ENCODE measurements around the gene MSANTD3.

The MSANTD3 gene

GRCh38 chr9:100474082-100474923, 47.4 kb downstream of the MSANTD3 start:
- no peak for DNase-seq (ENCODE audit: low read depth)
- TF ChIP-seq CTCF (IDR thresholded peaks at IDR 0.05; ENCODE audit: low read depth, low read length, missing control alignments): no peak
- H3K4me3 ChIP-seq (ENCODE audit: low read depth, low read length): no peak overlapping the region

- no peak for TF ChIP-seq CTCF (IDR thresholded peaks at IDR 0.05; ENCODE audit: low read depth, low read length, missing control alignments)
- H3K4me3 ChIP-seq (ENCODE audit: low read depth, low read length): no peak overlapping the region
- DNase-seq (ENCODE audit: low read depth): no peak
Observed at GRCh38 chr9:100474924-100475276, 48.0 kb downstream of the MSANTD3 start.

GRCh38 chr9:100477241-100477640, 50.3 kb downstream of the MSANTD3 start:
- H3K4me3 ChIP-seq (ENCODE audit: low read depth, low read length): no peak overlapping the region
- DNase-seq (ENCODE audit: low read depth): no peak
- no peak for TF ChIP-seq CTCF (IDR thresholded peaks at IDR 0.05; ENCODE audit: low read depth, low read length, missing control alignments)

- H3K4me3 ChIP-seq (ENCODE audit: low read depth, low read length): no peak overlapping the region
- TF ChIP-seq CTCF (IDR thresholded peaks at IDR 0.05; ENCODE audit: low read depth, low read length, missing control alignments): no peak
- DNase-seq (ENCODE audit: low read depth): no peak
Observed at GRCh38 chr9:100478192-100478591, 51.2 kb downstream of the MSANTD3 start.

- no peak overlapping the region for H3K4me3 ChIP-seq (ENCODE audit: low read depth, low read length)
- no peak for TF ChIP-seq CTCF (IDR thresholded peaks at IDR 0.05; ENCODE audit: low read depth, low read length, missing control alignments)
- no peak for DNase-seq (ENCODE audit: low read depth)
Observed at GRCh38 chr9:100479820-100480219, 52.9 kb downstream of the MSANTD3 start.

GRCh38 chr9:100485196-100485595, 58.3 kb downstream of the MSANTD3 start:
- no peak for TF ChIP-seq CTCF (IDR thresholded peaks at IDR 0.05; ENCODE audit: low read depth, low read length, missing control alignments)
- DNase-seq (ENCODE audit: low read depth): no peak
- H3K4me3 ChIP-seq (ENCODE audit: low read depth, low read length): no peak overlapping the region

All from GM12864 (cell line).